ENCODE measurements around the gene CFDP1. TPM values are rescaled to one million over a fixed set of nuclear protein-coding genes. Genes with fewer than 3 reads are reported as not detected.
A peak's percentile ranks its signal among the peaks of the same experiment; 100 is the strongest.

The CFDP1 gene
- total RNA-seq, 2 experiments from 2014 or later: 42.4 to 43.7 TPM

GRCh38 chr16:75390926-75391653 is 42.2 kb downstream of the CFDP1 start:
- H3K36me3 Mint-ChIP-seq (ENCODE audit: low read depth): peaks cover 20% of the 10 kb centered on the region
- no peak overlapping the region for H3K4me3 Mint-ChIP-seq
- peaks cover 3% of the 10 kb centered on the region for H3K4me1 Mint-ChIP-seq
- POLR2A ChIA-PET: no interaction called here
- no peak overlapping the region for H3K27ac Mint-ChIP-seq
- DNase-seq: no peak
- CTCF ChIA-PET: interaction anchor here (1.0 to 2.0 kb wide), 3 partner anchors 10 to 192 kb away, joined by 5 to 8 read pairs (median 5); no protein-coding TSS in a partner anchor
- H3K9me3 Mint-ChIP-seq: no peaks in the 10 kb centered on the region
- H3K27me3 Mint-ChIP-seq: no peaks in the 10 kb centered on the region

GRCh38 chr16:75389096-75389690 is 44.1 kb downstream of the CFDP1 start:
- peaks cover 15% of the 10 kb centered on the region for H3K36me3 Mint-ChIP-seq (ENCODE audit: low read depth)
- H3K4me3 Mint-ChIP-seq: no peak overlapping the region
- ChIA-PET POLR2A (no interaction called here), CTCF (interaction anchor here (0.7 kb wide), 2 partner anchors 12 to 155 kb away, joined by 3 read pairs; no protein-coding TSS in a partner anchor)
- H3K9me3 Mint-ChIP-seq: no peaks in the 10 kb centered on the region
- H3K27me3 Mint-ChIP-seq: no peaks in the 10 kb centered on the region
- H3K4me1 Mint-ChIP-seq: peaks cover 3% of the 10 kb centered on the region
- no peak for DNase-seq
- H3K27ac Mint-ChIP-seq: no peak overlapping the region

DNA sequence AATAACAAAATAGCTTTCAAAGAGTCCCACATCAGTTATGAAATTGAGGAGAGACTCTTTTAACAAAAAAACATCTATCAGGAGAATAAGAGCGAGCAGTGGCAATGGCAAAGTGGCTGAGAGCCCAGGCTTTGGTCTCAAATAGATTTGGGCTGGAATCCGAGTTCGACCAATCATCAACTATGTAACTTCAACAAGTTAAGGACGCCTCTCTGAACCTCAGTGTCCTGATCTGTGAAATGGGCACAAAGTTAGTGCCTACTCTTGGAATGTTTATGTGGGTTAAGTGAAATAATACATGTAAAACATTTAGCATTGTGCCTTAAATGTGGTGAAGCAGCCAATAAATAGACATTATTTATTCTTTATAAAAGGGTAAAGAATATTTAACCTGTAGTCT is 45.4 kb downstream of the CFDP1 start:
- Mint-ChIP-seq H3K4me1 (peaks cover 3% of the 10 kb centered on the region), H3K27ac (no peak overlapping the region), H3K9me3 (no peaks in the 10 kb centered on the region), H3K27me3 (peaks cover 2% of the 10 kb centered on the region), H3K36me3 (ENCODE audit: low read depth) (peaks cover 13% of the 10 kb centered on the region), H3K4me3 (no peak overlapping the region)
- ChIA-PET POLR2A (no interaction called here), CTCF (interaction anchor here (1.2 to 1.6 kb wide), 3 partner anchors 10 to 212 kb away, joined by 3 to 6 read pairs (median 4); no protein-coding TSS in a partner anchor)
- no peak for DNase-seq

- H3K9me3 Mint-ChIP-seq: no peaks in the 10 kb centered on the region
- ChIA-PET CTCF (interaction anchor here (0.5 to 1.4 kb wide), 11 partner anchors 16 to 458 kb away, joined by 3 to 11 read pairs (median 3); no protein-coding TSS in a partner anchor), POLR2A (interaction anchor here (0.8 kb wide), 1 partner anchor 660 kb away, joined by 4 read pairs; no protein-coding TSS in a partner anchor)
- peaks cover 18% of the 10 kb centered on the region for H3K27me3 Mint-ChIP-seq
- H3K36me3 Mint-ChIP-seq (ENCODE audit: low read depth): peaks cover 17% of the 10 kb centered on the region
- peaks cover 13% of the 10 kb centered on the region for H3K4me1 Mint-ChIP-seq
- no peak overlapping the region for H3K27ac Mint-ChIP-seq
- no peak overlapping the region for H3K4me3 Mint-ChIP-seq
- peak; percentile 22 for DNase-seq
Observed at GRCh38 chr16:75385507-75386152, 47.7 kb downstream of the CFDP1 start.

DNA sequence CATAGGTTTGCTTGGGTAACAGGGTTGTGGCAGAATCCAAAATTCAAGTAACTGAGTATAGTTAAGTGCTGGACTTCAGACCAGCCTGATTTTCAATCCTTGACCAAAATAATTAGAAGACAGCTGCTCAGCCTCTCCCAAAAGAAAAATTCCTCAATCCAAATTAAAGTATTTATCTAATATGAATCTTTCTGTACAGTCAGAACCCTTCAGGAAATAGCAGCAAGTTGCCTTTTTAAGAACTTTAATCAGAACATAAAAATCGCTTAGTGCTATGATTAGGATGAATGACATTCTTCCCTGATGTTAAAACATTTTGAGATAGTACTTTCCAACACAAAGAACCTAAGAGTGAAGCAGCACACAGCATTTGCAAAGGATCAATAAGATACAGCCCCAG is 50.2 kb downstream of the CFDP1 start:
- no peaks in the 10 kb centered on the region for H3K9me3 Mint-ChIP-seq
- H3K4me1 Mint-ChIP-seq: peaks cover 35% of the 10 kb centered on the region
- no peak overlapping the region for H3K4me3 Mint-ChIP-seq
- CTCF ChIA-PET: interaction anchor here (1.9 kb wide), 1 partner anchor 149 kb away, joined by 6 read pairs; no protein-coding TSS in a partner anchor
- H3K36me3 Mint-ChIP-seq (ENCODE audit: low read depth): peaks cover 35% of the 10 kb centered on the region
- POLR2A ChIA-PET: no interaction called here
- DNase-seq: no peak
- no peak overlapping the region for H3K27ac Mint-ChIP-seq
- peaks cover 31% of the 10 kb centered on the region for H3K27me3 Mint-ChIP-seq

DNA sequence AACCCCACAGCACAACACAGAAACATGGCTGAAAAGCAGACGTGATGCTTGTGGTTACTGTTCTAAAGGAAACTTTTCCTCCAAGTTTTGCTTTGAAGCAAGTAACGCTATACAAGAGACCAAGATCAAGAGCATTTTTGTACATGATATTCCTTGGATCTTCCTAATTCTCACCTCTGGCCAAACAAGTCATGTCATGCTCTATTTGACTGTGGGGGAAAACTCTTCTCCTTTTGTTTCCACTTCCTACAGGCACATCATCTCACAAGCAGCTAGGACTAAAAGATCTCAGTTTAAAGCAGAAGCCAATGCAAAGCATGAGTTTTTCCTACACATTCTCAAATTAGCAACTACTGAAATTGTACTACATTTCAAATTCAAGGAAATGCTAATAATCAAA is 50.7 kb downstream of the CFDP1 start:
- Mint-ChIP-seq H3K4me1 (peaks cover 36% of the 10 kb centered on the region), H3K9me3 (no peaks in the 10 kb centered on the region), H3K27me3 (peaks cover 36% of the 10 kb centered on the region), H3K4me3 (no peak overlapping the region), H3K27ac (no peak overlapping the region), H3K36me3 (ENCODE audit: low read depth) (peaks cover 40% of the 10 kb centered on the region)
- POLR2A ChIA-PET: no interaction called here
- DNase-seq: no peak
- CTCF ChIA-PET: interaction anchor here (1.9 kb wide), 1 partner anchor 148 kb away, joined by 6 read pairs; no protein-coding TSS in a partner anchor

- Mint-ChIP-seq H3K4me1 (peaks cover 36% of the 10 kb centered on the region), H3K4me3 (peak overlapping the region; percentile 50), H3K36me3 (ENCODE audit: low read depth) (peaks cover 56% of the 10 kb centered on the region), H3K27ac (peak overlapping the region; percentile 80), H3K27me3 (peaks cover 46% of the 10 kb centered on the region), H3K9me3 (no peaks in the 10 kb centered on the region)
- CTCF ChIA-PET: interaction anchor here (1.0 kb wide), 1 partner anchor 15 kb away, joined by 3 read pairs; no protein-coding TSS in a partner anchor
- POLR2A ChIA-PET: no interaction called here
- DNase-seq: no peak
Observed at GRCh38 chr16:75380870-75381269, 52.4 kb downstream of the CFDP1 start.

GRCh38 chr16:75379911-75380847 is 53.1 kb downstream of the CFDP1 start:
- ChIA-PET CTCF (interaction anchor here (0.6 to 1.0 kb wide), 4 partner anchors 15 to 429 kb away, joined by 3 to 4 read pairs (median 4); no protein-coding TSS in a partner anchor), POLR2A (no interaction called here)
- no peaks in the 10 kb centered on the region for H3K9me3 Mint-ChIP-seq
- peak overlapping the region; percentile 50 for H3K4me3 Mint-ChIP-seq
- peaks cover 61% of the 10 kb centered on the region for H3K36me3 Mint-ChIP-seq (ENCODE audit: low read depth)
- H3K4me1 Mint-ChIP-seq: peaks cover 36% of the 10 kb centered on the region
- H3K27ac Mint-ChIP-seq: peak overlapping the region; percentile 80
- peak; percentile 66 for DNase-seq
- H3K27me3 Mint-ChIP-seq: peaks cover 46% of the 10 kb centered on the region

- H3K4me1 Mint-ChIP-seq: peaks cover 36% of the 10 kb centered on the region
- H3K27me3 Mint-ChIP-seq: peaks cover 46% of the 10 kb centered on the region
- peak overlapping the region; percentile 17 for H3K4me3 Mint-ChIP-seq
- ChIA-PET CTCF (interaction anchor here (1.1 to 2.4 kb wide), 2 partner anchors 8 to 233 kb away, joined by 3 to 6 read pairs; no protein-coding TSS in a partner anchor), POLR2A (no interaction called here)
- peak overlapping the region; percentile 46 for H3K27ac Mint-ChIP-seq
- DNase-seq: no peak
- H3K9me3 Mint-ChIP-seq: no peaks in the 10 kb centered on the region
- H3K36me3 Mint-ChIP-seq (ENCODE audit: low read depth): peaks cover 64% of the 10 kb centered on the region
Observed at GRCh38 chr16:75379339-75379738, 54.0 kb downstream of the CFDP1 start.

- ChIA-PET CTCF (interaction anchor here (1.1 to 2.4 kb wide), 3 partner anchors 8 to 234 kb away, joined by 3 to 8 read pairs (median 6); no protein-coding TSS in a partner anchor), POLR2A (no interaction called here)
- H3K4me1 Mint-ChIP-seq: peaks cover 36% of the 10 kb centered on the region
- H3K27ac Mint-ChIP-seq: no peak overlapping the region
- no peaks in the 10 kb centered on the region for H3K9me3 Mint-ChIP-seq
- peaks cover 46% of the 10 kb centered on the region for H3K27me3 Mint-ChIP-seq
- no peak overlapping the region for H3K4me3 Mint-ChIP-seq
- peaks cover 64% of the 10 kb centered on the region for H3K36me3 Mint-ChIP-seq (ENCODE audit: low read depth)
- DNase-seq: no peak
Observed at GRCh38 chr16:75378616-75379015, 54.7 kb downstream of the CFDP1 start.

- H3K27ac Mint-ChIP-seq: no peak overlapping the region
- no peak overlapping the region for H3K4me3 Mint-ChIP-seq
- H3K4me1 Mint-ChIP-seq: peaks cover 36% of the 10 kb centered on the region
- DNase-seq: no peak
- peaks cover 61% of the 10 kb centered on the region for H3K36me3 Mint-ChIP-seq (ENCODE audit: low read depth)
- H3K9me3 Mint-ChIP-seq: no peaks in the 10 kb centered on the region
- CTCF ChIA-PET: interaction anchor here (0.8 to 2.4 kb wide), 3 partner anchors 9 to 24 kb away, joined by 4 to 8 read pairs (median 6); no protein-coding TSS in a partner anchor
- peaks cover 44% of the 10 kb centered on the region for H3K27me3 Mint-ChIP-seq
- POLR2A ChIA-PET: no interaction called here
Observed at GRCh38 chr16:75377729-75378386, 55.4 kb downstream of the CFDP1 start.
